H9 (cell line): ENCODE data around the gene LRRC30. TPM values are rescaled to one million over a fixed set of nuclear protein-coding genes. Genes with fewer than 3 reads are reported as not detected.

Source experiments
- DNase-seq: peaks from one replicate; pipeline ENCODE4 v3.0.0-alpha.2; 2017
- H2AFZ ChIP-seq: one replicate; pipeline ENCODE4 v1.6.1; 2013; ENCODE audit warnings: mild to moderate bottlenecking, low read length, control low read depth, moderate library complexity
- H2AK5ac ChIP-seq: 2 replicates; pipeline ENCODE4 v1.6.1; 2013; ENCODE audit warnings: low read length, control low read depth, mixed read lengths; ENCODE audit not compliant: insufficient read length
- H2BK120ac ChIP-seq: one replicate; pipeline ENCODE4 v1.6.1; 2013; ENCODE audit warnings: low read depth, mild to moderate bottlenecking, low read length, control low read depth, inconsistent platforms; ENCODE audit not compliant: poor library complexity, severe bottlenecking
- H2BK12ac ChIP-seq: 2 replicates; pipeline ENCODE4 v1.6.1; 2013; ENCODE audit warnings: low read length, control low read depth, mixed read lengths, low read depth; ENCODE audit not compliant: insufficient read length
- H2BK15ac ChIP-seq: 2 replicates; pipeline ENCODE4 v1.6.1; 2013; ENCODE audit warnings: low read depth, low read length, control low read depth
- H2BK20ac ChIP-seq: one replicate; pipeline ENCODE4 v1.6.1; 2013; ENCODE audit warnings: low read depth, mild to moderate bottlenecking, low read length, control low read depth, inconsistent platforms; ENCODE audit not compliant: poor library complexity, severe bottlenecking
- H2BK5ac ChIP-seq: 2 replicates; pipeline ENCODE4 v1.6.1; 2013; ENCODE audit warnings: low read length, control low read depth, mixed read lengths; ENCODE audit not compliant: insufficient read length
- H3K14ac ChIP-seq: 2 replicates; pipeline ENCODE4 v1.6.1; 2013; ENCODE audit warnings: low read length, control low read depth; ENCODE audit not compliant: insufficient read depth
- H3K18ac ChIP-seq: 2 replicates; pipeline ENCODE4 v1.6.1; 2013; ENCODE audit warnings: low read depth, mild to moderate bottlenecking, mixed read lengths, low read length, control low read depth; ENCODE audit not compliant: insufficient read length
- H3K23ac ChIP-seq: 2 replicates; pipeline ENCODE4 v1.6.1; 2013; ENCODE audit warnings: low read length, control low read depth, mixed read lengths, low read depth; ENCODE audit not compliant: insufficient read length
- H3K23me2 ChIP-seq: 2 replicates; pipeline ENCODE4 v1.6.1; 2013; ENCODE audit warnings: low read depth, mild to moderate bottlenecking, mixed read lengths, low read length, control low read depth; ENCODE audit not compliant: insufficient read length, poor library complexity, severe bottlenecking
- H3K27ac ChIP-seq: 2 replicates; pipeline ENCODE4 v1.5.1; 2013; ENCODE audit warnings: low read length, control low read depth, mixed read lengths, low read depth; ENCODE audit not compliant: insufficient read length
- H3K27me3 ChIP-seq: 2 replicates; pipeline ENCODE4 v1.6.1; 2013; ENCODE audit warnings: low read length, control low read depth, inconsistent platforms; ENCODE audit not compliant: insufficient read depth
- H3K4ac ChIP-seq: 2 replicates; pipeline ENCODE4 v1.6.1; 2013; ENCODE audit warnings: low read depth, mild to moderate bottlenecking, control low read depth, inconsistent platforms, low read length, moderate library complexity
- H3K4me1 ChIP-seq: 2 replicates; pipeline ENCODE4 v1.6.1; 2013; ENCODE audit warnings: low read length, control low read depth, inconsistent platforms; ENCODE audit not compliant: insufficient read depth
- H3K4me2 ChIP-seq: 2 replicates; pipeline ENCODE4 v1.6.1; 2013; ENCODE audit warnings: low read length, control low read depth, mixed read lengths; ENCODE audit not compliant: insufficient read length, insufficient read depth
- H3K56ac ChIP-seq: 2 replicates; pipeline ENCODE4 v1.6.1; 2013; ENCODE audit warnings: low read depth, mild to moderate bottlenecking, mixed read lengths, low read length, control low read depth; ENCODE audit not compliant: insufficient read length
- H3K79me1 ChIP-seq: 2 replicates; pipeline ENCODE4 v1.6.1; 2013; ENCODE audit warnings: low read depth, mild to moderate bottlenecking, moderate library complexity, low read length, control low read depth, inconsistent platforms; ENCODE audit not compliant: insufficient read depth, poor library complexity, severe bottlenecking
- H3K79me2 ChIP-seq: 2 replicates; pipeline ENCODE4 v1.6.1; 2013; ENCODE audit warnings: low read length, control low read depth, inconsistent platforms; ENCODE audit not compliant: insufficient read depth
- H3K9ac ChIP-seq: 2 replicates; pipeline ENCODE4 v1.6.1; 2013; ENCODE audit warnings: low read length, control low read depth, mixed read lengths; ENCODE audit not compliant: insufficient read length; ENCODE audit errors: extremely low read depth
- H3K9me3 ChIP-seq: one replicate; pipeline ENCODE4 v1.6.1; 2013; ENCODE audit warnings: low read depth, low read length, inconsistent platforms; ENCODE audit not compliant: control insufficient read depth
- H3T11ph ChIP-seq: one replicate; pipeline ENCODE4 v1.6.1; 2013; ENCODE audit warnings: mild to moderate bottlenecking, low read length, control low read depth, inconsistent platforms
- H4K20me1 ChIP-seq: one replicate; pipeline ENCODE4 v1.6.1; 2013; ENCODE audit not compliant: control insufficient read depth, insufficient read length, insufficient read depth
- H4K5ac ChIP-seq: 2 replicates; pipeline ENCODE4 v1.6.1; 2013; ENCODE audit warnings: low read depth, mild to moderate bottlenecking, mixed read lengths, low read length, control low read depth; ENCODE audit not compliant: insufficient read length
- H4K8ac ChIP-seq: replicated peaks from 2 replicates; pipeline ENCODE4 v1.6.1; 2013; ENCODE audit warnings: low read length, control low read depth, mixed read lengths, low read depth; ENCODE audit not compliant: insufficient read length
- H4K91ac ChIP-seq: 2 replicates; pipeline ENCODE4 v1.6.1; 2013; ENCODE audit warnings: low read depth, mild to moderate bottlenecking, moderate library complexity, mixed read lengths, low read length, control low read depth; ENCODE audit not compliant: insufficient read length
- H3K27ac Mint-ChIP-seq, 3 experiments: 2 replicates in 2 of 3; 3 replicates in 1 of 3; pipeline ENCODE4 v1.8.0; 2020 to 2021; ENCODE audit warnings: mixed read lengths in 3 of 3, mild to moderate bottlenecking in 1 of 3, moderate library complexity in 1 of 3
- H3K27me3 Mint-ChIP-seq: 2 replicates; pipeline ENCODE4 v1.8.0; 2021; ENCODE audit warnings: low read depth, mild to moderate bottlenecking, moderate library complexity, mixed read lengths
- H3K36me3 Mint-ChIP-seq, 3 experiments: 2 replicates in 2 of 3; 3 replicates in 1 of 3; pipeline ENCODE4 v1.8.0; 2020 to 2021; ENCODE audit warnings: low read depth in 3 of 3, mixed read lengths in 3 of 3; ENCODE audit not compliant: insufficient read depth in 1 of 3
- H3K4me1 Mint-ChIP-seq, 2 experiments: 2 replicates each; pipeline ENCODE4 v1.8.0; 2020; ENCODE audit warnings: mixed read lengths in 2 of 2
- H3K4me3 Mint-ChIP-seq, 2 experiments: 2 replicates in 1 of 2; 3 replicates in 1 of 2; pipeline ENCODE4 v1.8.0; 2020 to 2021; ENCODE audit warnings: mild to moderate bottlenecking in 2 of 2, mixed read lengths in 2 of 2, moderate library complexity in 1 of 2
- H3K9me3 Mint-ChIP-seq, 2 experiments: 2 replicates in 1 of 2; 3 replicates in 1 of 2; pipeline ENCODE4 v1.8.0; 2020; ENCODE audit warnings: mild to moderate bottlenecking in 2 of 2, mixed read lengths in 2 of 2, moderate library complexity in 1 of 2
- CTCF ChIP-seq: fragments of 200-600 bp; sonication (generic); conservative IDR thresholded peaks from 3 replicates; pipeline ENCODE4 v1.8.0; 2021; ENCODE audit warnings: antibody characterized with exemption, mild to moderate bottlenecking
- WGBS: extraction: QIAGEN DNeasy Blood & Tissue Kit; methylation state at CpG from one replicate; pipeline ENCODE4 v1.1.7; 2013; ENCODE audit warnings: missing lambda C conversion rate, low lambda C conversion rate, mixed read lengths; ENCODE audit not compliant: insufficient read length; ENCODE audit errors: extremely low coverage; 5-methylcytosine and 5-hydroxymethylcytosine counted together
- total RNA-seq: library from RNA; stranded (reverse); gene quantifications from 2 replicates; pipeline ENCODE4 v1.2.1, GENCODE V29; 2021

LRRC30 gene
- total RNA-seq, 1 experiment from 2014 or later: not detected

GRCh38 chr18:7185701-7186100, 45.2 kb upstream of the LRRC30 start:
- Histone ChIP-seq H3K56ac (no peak overlapping the region), H3K18ac (no peak overlapping the region), H2AFZ (no peak overlapping the region), H3K79me1 (no peaks in the 10 kb centered on the region), H4K8ac (no peak overlapping the region), H4K20me1 (no peaks in the 10 kb centered on the region), H3K4me2 (no peak overlapping the region), H3K9ac (no peak overlapping the region), H3K14ac (no peak overlapping the region), H4K5ac (no peak overlapping the region), H3K4ac (no peak overlapping the region), H3K79me2 (no peaks in the 10 kb centered on the region), H2AK5ac (no peak overlapping the region), H3T11ph (no peak overlapping the region), H3K27ac (no peak overlapping the region), H2BK15ac (no peak overlapping the region), H3K23ac (no peak overlapping the region), H3K23me2 (no peaks in the 10 kb centered on the region), H2BK12ac (no peak overlapping the region), H3K27me3 (no peaks in the 10 kb centered on the region), H2BK5ac (no peak overlapping the region), H4K91ac (no peak overlapping the region), H2BK120ac (no peak overlapping the region), H3K9me3 (no peaks in the 10 kb centered on the region), H3K4me1 (no peaks in the 10 kb centered on the region), H2BK20ac (no peak overlapping the region)
- peaks cover 4% of the 10 kb centered on the region for H3K27me3 Mint-ChIP-seq
- H3K36me3 Mint-ChIP-seq: no peaks in the 10 kb centered on the region
- no peak overlapping the region for H3K27ac Mint-ChIP-seq
- peaks cover 4 to 15% of the 10 kb centered on the region in 2 experiments; a peak in 4 of 5 replicates for H3K9me3 Mint-ChIP-seq
- no peak overlapping the region for H3K4me3 Mint-ChIP-seq
- no peaks in the 10 kb centered on the region for H3K4me1 Mint-ChIP-seq
- no CpG with 5 or more reads among the region's 3 CpGs for WGBS
- no peak for TF ChIP-seq CTCF
- no peak for DNase-seq
